Measurements from ENCODE around the gene TBX2.

The TBX2 gene

DNA sequence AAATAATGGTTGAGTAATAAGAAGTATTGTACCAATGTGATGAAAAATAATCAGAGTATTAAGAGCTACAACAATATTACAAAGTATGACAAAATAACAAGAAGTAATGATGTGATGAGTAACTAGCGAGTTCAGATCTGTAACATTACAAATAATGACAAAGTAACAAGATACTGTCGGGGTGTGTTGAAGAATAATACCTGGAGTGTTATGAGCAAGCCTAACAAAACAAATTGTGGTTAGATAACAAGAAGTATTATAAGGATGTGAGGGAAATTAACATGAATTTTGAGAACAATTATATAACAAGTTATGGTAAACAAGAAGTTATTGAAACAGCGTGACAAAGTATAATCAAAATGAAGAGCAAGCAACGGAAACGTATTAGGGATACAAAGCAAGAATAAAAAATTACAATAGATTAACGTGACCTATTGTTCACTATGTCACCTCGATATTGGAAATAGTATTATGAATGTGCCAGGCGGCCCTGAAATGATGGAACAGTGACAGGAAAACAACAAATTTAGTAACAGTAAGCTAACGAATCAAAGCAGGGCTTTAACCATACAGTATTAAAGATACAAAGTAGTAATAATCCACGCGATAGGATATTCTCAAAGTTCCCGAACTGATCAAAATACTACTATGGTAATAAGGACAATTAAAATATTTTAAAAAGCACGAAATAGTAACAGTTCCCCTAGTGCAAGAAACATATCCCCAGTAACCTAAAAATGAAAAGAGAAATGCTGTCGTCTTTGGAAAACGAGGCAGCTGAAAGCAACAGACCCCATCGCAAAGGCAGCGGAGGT lies 54.1 kb downstream of the TBX2 start:
- TF ChIP-seq, protein P1, sequence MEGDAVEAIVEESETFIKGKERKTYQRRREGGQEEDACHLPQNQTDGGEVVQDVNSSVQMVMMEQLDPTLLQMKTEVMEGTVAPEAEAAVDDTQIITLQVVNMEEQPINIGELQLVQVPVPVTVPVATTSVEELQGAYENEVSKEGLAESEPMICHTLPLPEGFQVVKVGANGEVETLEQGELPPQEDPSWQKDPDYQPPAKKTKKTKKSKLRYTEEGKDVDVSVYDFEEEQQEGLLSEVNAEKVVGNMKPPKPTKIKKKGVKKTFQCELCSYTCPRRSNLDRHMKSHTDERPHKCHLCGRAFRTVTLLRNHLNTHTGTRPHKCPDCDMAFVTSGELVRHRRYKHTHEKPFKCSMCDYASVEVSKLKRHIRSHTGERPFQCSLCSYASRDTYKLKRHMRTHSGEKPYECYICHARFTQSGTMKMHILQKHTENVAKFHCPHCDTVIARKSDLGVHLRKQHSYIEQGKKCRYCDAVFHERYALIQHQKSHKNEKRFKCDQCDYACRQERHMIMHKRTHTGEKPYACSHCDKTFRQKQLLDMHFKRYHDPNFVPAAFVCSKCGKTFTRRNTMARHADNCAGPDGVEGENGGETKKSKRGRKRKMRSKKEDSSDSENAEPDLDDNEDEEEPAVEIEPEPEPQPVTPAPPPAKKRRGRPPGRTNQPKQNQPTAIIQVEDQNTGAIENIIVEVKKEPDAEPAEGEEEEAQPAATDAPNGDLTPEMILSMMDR (conservative IDR thresholded peaks at IDR 0.05; ENCODE audit: low read depth): no peak
- CTCF ChIA-PET: no interaction called here
- POLR2A ChIA-PET (ENCODE audit: low non-redundant PET): no interaction called here
- H3K27ac ChIP-seq: no peak overlapping the region
- DNase-seq (ENCODE audit: low spot score): no peak

DNA sequence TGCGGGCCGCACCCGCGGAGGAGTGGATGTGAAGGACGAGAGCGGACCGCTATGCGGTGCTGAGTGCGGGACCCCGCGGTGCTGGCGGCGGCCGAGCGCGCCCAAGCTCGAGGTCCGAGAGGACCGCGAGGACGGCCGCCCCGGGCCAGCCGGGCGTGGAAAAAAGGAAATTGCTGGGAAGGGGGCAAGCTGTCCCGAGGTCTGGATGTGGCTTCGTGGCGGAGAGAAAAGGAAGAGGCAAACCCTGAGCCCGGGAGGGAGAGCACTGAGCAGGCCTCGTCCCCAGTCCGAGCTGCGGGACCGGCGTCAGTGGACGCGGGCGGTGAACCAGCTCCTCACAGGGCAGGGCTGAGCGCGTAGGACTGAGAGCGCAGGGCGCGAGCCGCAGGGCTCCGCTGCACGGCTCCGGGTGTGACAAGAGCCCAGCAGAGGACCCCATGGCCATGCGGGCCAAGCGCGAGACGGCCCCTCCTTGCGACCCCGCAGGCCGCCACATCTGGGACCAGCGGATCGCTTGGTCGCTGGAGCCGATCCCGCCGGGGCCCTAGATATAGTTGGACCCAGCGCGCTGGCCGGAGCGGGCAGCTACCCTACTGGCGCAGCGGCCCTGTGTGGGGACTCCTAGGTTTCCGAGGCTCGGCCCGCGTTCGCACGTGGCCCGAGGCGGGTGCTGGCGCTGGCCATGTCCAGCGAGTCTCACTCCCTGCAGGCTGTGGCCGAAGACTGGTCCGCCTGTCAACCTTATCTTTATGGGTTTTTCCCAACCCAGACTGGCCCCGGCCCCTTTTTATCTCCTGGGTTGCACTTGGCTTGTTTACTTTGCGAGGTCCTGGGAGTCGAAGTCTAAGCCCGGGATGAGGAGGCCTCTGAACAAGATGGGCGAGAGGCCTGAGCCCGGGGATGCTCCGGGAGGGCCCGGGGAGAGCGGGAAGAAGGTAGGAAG lies 55.0 kb downstream of the TBX2 start:
- ChIA-PET POLR2A (ENCODE audit: low non-redundant PET) (no interaction called here), CTCF (no interaction called here)
- no peak for DNase-seq (ENCODE audit: low spot score)
- TF ChIP-seq, protein P1 (conservative IDR thresholded peaks at IDR 0.05; ENCODE audit: low read depth): no peak
- no peak overlapping the region for H3K27ac ChIP-seq

DNA sequence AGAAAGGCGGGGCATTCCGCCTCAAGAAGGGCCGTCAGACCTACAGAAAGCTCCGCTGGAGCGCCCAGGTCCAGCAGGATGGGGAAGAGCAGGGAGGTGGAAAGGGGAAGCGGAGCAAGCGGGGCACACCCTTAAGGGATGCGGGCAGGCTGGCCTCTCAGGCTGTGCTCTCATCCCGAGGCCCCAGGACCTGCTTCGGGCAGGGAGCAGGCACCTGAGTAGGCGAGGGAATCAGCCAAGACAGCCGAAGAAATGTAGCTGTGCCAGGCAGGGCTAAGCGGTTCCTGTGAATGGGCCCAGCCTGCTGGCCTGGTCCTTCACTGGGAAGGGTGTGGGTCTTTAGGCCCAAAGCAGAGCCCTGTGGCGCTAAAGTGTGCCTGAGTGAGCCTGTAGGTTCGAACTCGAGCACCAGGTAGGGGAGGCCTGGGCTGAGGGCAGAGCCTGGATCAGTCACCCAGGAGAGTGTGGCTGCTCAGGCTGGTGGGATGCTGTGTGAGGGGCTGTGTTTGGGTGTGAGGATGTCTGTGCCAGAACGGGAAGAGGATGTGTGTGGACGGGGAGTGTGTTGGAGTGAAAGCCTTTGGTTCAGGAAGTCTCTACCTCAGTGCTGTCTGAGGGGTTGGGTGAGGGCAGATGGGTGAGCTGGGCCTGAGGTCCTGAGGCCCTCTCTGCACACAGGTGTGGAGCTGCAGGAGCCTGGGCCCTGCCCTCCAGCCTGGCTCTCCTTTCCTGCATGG lies 55.8 kb downstream of the TBX2 start:
- TF ChIP-seq, protein P1 (conservative IDR thresholded peaks at IDR 0.05; ENCODE audit: low read depth): no peak
- H3K27ac ChIP-seq: no peak overlapping the region
- DNase-seq (ENCODE audit: low spot score): no peak
- ChIA-PET CTCF (no interaction called here), POLR2A (ENCODE audit: low non-redundant PET) (no interaction called here)

DNA sequence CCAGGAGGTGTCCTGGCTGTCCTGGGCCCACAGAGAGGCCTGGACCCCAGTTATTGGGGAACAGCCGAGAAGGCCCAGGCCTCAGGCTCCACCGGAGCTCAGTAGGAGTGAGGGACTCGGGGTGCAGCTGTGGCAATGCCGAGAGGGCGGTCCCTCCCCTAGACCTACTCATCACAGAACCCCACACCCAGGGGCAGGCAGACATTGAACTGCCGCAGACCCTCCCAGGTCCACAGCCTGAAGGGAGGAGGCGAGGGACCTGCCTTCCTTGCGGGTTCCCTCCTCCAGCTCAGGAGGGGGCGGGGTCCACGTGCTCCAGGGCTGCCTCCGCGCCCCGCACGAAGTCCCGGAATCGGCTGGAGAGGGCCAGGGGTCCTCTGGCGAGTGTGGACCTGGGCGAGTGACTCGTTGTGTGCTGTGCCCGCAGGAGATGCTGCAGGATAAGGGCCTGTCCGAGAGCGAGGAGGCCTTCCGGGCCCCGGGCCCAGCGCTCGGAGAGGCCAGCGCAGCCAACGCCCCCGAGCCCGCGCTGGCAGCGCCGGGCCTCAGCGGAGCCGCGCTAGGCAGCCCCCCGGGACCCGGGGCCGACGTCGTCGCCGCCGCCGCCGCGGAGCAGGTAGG lies 56.5 kb downstream of the TBX2 start:
- POLR2A ChIA-PET (ENCODE audit: low non-redundant PET): no interaction called here
- H3K27ac ChIP-seq: no peak overlapping the region
- no peak for DNase-seq (ENCODE audit: low spot score)
- TF ChIP-seq, protein P1 (conservative IDR thresholded peaks at IDR 0.05; ENCODE audit: low read depth): no peak
- CTCF ChIA-PET: no interaction called here

DNA sequence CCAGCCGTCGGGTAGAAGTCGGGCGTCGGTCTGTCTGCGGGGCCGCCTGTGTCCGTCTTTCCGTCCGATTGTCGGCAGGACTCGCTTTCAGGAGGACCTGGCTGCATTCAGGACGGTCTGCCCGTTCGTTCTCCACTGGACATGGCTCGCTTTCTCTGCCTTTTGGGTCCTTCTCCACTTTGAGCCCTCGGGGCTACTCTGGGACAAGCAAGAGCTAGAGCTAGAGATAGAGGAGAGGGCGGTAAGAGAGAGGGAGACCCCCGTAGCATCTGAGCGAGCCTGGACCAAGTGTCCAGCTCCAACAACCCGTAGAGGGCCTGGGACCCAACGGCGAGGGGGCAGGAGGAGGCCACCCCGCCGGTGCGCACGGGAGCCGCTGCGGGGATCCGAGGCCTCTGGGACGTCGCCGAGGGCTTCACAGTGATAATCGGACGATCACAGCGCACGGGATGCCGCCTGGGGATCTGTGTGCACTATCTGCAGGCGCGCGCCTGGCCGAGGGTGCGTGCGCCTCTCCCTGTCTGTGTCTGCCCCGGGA lies 57.1 kb downstream of the TBX2 start:
- CTCF ChIA-PET: no interaction called here
- TF ChIP-seq, protein P1 (conservative IDR thresholded peaks at IDR 0.05; ENCODE audit: low read depth): no peak
- no peak overlapping the region for H3K27ac ChIP-seq
- DNase-seq (ENCODE audit: low spot score): no peak
- POLR2A ChIA-PET (ENCODE audit: low non-redundant PET): no interaction called here
